Activated CD4-positive, alpha-beta memory T cell treated with anti-CD3 and anti-CD28 coated beads for 36 hours (primary cell): ENCODE measurements around the gene ELL2. TPM values are rescaled to one million over a fixed set of nuclear protein-coding genes. Genes with fewer than 3 reads are reported as not detected.
"Not testable (repeated sequence)": the region's sequence is repeated elsewhere in the genome, so short reads cannot be mapped to it uniquely, and the experiment has no call there.

Source experiments
- CTCF ChIA-PET: fragments of 350-600 bp; sonication (Branson Sonifier 250); formaldehyde crosslinking; loops from one replicate; lab custom pipeline; 2021; ENCODE audit warnings: antibody characterized with exemption, inconsistent platforms; lab: Charles Lee
- POLR2A ChIA-PET: fragments of 350-600 bp; sonication (Branson Sonifier 250); formaldehyde crosslinking; loops from one replicate; lab custom pipeline; 2021; ENCODE audit warnings: antibody characterized with exemption; lab: Charles Lee
- DNase-seq: peaks from one replicate; pipeline ENCODE4 v3.0.0-alpha.2; 2020
- H3K27ac Mint-ChIP-seq: one replicate; pipeline ENCODE4 v1.8.0; 2021; ENCODE audit warnings: mixed read lengths
- H3K27me3 Mint-ChIP-seq: one replicate; pipeline ENCODE4 v1.8.0; 2021; ENCODE audit warnings: mixed read lengths
- H3K36me3 Mint-ChIP-seq: one replicate; pipeline ENCODE4 v1.8.0; 2021; ENCODE audit warnings: mixed read lengths
- H3K4me1 Mint-ChIP-seq: one replicate; pipeline ENCODE4 v1.8.0; 2021; ENCODE audit warnings: low read depth, mixed read lengths
- H3K4me3 Mint-ChIP-seq: one replicate; pipeline ENCODE4 v1.8.0; 2021; ENCODE audit warnings: mild to moderate bottlenecking, mixed read lengths
- H3K9me3 Mint-ChIP-seq: one replicate; pipeline ENCODE4 v1.8.0; 2021; ENCODE audit warnings: mixed read lengths
- intact Hi-C: fragments of 100-400 bp; cut with micrococcal nuclease; formaldehyde crosslinking; loops from one replicate; pipeline ENCODE4 v1.15.1; 2023
- total RNA-seq, 2 experiments: library from RNA; stranded (reverse); gene quantifications; one replicate each; pipeline ENCODE4 v1.2.3, GENCODE V29; 2021

The ELL2 gene
- total RNA-seq, 2 experiments from 2014 or later = 127 to 132 TPM

DNA sequence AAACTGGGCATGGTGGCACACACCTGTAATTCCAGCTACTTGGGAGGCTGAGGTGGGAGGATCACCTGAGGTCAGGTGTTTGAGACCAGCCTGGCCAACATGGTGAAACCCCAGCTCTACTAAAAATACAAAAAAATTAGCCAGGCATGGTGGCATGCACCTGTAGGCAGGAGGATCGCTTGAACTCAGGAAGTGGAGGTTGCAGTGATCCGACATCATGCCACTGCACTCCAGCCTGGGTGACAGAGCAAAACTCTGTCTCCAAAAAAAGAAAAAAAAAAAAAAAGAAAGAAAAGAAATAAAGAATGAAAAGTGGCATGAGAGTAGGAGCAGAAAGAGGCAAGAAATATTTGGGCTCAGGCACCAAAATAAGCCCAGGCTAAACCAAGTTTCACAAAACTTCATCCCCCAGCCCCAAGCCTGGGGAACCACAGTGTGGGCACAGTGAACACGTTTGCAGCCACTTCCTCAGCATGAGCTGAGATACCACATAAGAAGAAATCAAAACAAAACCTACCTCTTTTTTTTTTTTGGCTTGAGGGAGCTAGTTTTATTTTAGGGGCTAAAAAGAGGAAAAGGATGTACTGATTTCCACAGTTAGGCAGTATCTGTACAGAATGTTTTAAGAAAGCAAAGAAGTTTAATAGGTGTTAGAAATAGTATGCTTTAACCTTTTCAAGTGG, 92.3 kb downstream of the ELL2 start:
- H3K36me3 Mint-ChIP-seq, intact Hi-C loops, H3K27me3 Mint-ChIP-seq, H3K9me3 Mint-ChIP-seq: not testable (repeated sequence)
- ChIA-PET POLR2A (interaction anchor here (0.6 to 4.0 kb wide), 9 partner anchors 9 to 792 kb away, joined by 3 to 29 read pairs (median 3); partner anchors contain the start of gene GLRX), CTCF (interaction anchor here (0.6 to 3.8 kb wide), 11 partner anchors 10 to 476 kb away, joined by 3 to 18 read pairs (median 3); partner anchors contain the start of gene ELL2)
- DNase-seq = peak; percentile 82
- Mint-ChIP-seq H3K4me1 (peaks cover 63% of the 10 kb centered on the region), H3K4me3 (peak overlapping the region; percentile 27), H3K27ac (peak overlapping the region; percentile 83)

DNA sequence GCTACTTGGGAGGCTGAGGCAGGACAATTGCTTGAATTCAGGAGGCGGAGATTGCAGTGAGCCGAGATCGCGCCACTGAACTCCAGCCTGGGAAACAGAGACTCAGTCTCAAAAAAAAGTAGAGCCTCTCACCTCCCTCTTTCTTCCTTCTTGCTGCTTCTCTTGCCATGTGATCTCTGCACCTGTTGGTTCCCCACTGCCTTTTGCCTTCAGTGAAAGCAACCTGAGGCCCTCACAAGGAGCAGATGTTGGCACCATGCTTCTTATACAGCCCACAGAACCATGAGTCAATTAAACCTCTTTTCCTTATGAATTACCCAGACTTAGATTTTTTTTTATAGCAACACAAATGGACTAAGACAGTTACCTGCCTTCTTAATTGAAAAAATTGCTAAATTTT, 93.5 kb downstream of the ELL2 start:
- DNase-seq = no peak
- H3K27ac Mint-ChIP-seq = peak overlapping the region; percentile 31
- H3K27me3 Mint-ChIP-seq = no peaks in the 10 kb centered on the region
- H3K4me3 Mint-ChIP-seq = no peak overlapping the region
- intact Hi-C loops = no loop called here
- POLR2A ChIA-PET = interaction anchor here (4.0 kb wide), 1 partner anchor 8 kb away, joined by 29 read pairs; no protein-coding TSS in a partner anchor
- peaks cover 67% of the 10 kb centered on the region for H3K4me1 Mint-ChIP-seq
- CTCF ChIA-PET = interaction anchor here (1.1 to 2.7 kb wide), 3 partner anchors 9 to 468 kb away, joined by 6 to 16 read pairs (median 8); no protein-coding TSS in a partner anchor
- peaks cover 1% of the 10 kb centered on the region for H3K36me3 Mint-ChIP-seq
- peaks cover 2% of the 10 kb centered on the region for H3K9me3 Mint-ChIP-seq

DNA sequence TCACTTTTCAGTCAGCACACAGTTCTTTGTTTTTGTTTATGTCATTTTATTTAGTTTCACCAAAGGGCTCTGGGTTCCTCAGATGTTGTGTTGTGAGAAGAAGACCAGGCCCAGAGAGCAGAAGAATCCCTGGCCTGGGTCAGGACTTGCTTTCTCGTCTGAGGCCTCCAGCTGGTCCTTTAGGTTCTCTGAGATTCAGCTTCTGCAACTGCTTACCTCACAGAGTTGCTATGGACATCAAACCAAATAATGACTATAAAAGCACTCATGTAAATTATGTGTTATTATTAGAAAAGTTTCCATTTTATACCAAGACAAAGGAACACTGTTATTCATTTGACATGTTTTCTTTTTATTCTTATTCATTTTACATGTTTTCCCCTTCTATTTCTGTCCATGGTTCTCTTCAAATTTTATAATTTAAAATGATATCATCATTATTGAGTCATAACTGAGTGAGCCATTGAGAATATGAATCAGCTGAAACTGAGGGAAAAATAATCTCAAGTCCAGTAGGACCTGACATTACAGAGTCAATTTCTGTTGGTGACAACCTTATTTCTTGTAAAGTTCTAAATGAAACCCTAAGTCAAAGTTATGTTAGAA, 95.1 kb downstream of the ELL2 start:
- H3K27me3 Mint-ChIP-seq = no peaks in the 10 kb centered on the region
- no peak for DNase-seq
- peaks cover 1% of the 10 kb centered on the region for H3K36me3 Mint-ChIP-seq
- ChIA-PET CTCF (interaction anchor here (1.1 to 1.3 kb wide), 2 partner anchors 222 to 470 kb away, joined by 3 read pairs; no protein-coding TSS in a partner anchor), POLR2A (interaction anchor here (0.6 kb wide), 1 partner anchor 939 kb away, joined by 4 read pairs; no protein-coding TSS in a partner anchor)
- peaks cover 2% of the 10 kb centered on the region for H3K9me3 Mint-ChIP-seq
- peak overlapping the region; percentile 30 for H3K27ac Mint-ChIP-seq
- no peak overlapping the region for H3K4me3 Mint-ChIP-seq
- intact Hi-C loops = no loop called here
- H3K4me1 Mint-ChIP-seq = peaks cover 78% of the 10 kb centered on the region

DNA sequence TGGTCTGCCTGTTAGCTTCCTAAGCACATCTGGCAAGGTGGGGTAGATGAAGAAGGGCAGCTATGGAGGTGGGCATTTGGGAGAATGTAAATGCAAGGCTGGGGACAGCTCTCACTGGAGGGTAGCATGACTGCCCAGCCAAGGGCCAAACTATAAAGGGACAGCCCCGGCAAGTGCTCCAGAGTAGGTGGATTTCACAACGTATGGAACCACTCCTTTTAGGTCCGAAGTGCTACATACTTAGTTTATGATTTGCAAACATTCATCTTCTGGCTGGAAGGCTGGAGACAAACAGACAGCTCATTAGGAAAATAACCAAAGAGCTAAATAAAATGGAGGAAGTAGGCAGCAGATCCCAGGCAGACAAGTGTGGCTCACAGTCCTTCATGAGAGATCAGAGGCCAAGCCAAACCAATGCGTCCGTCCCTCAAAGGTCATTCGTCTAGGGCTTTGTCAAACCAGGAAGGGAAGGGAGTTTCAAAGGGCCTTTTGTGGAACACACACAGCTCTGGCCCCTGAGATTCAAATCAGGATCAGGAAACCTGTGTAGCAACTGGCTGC, 96.6 kb downstream of the ELL2 start:
- DNase-seq = no peak
- Mint-ChIP-seq H3K27me3 (no peaks in the 10 kb centered on the region), H3K4me1 (peaks cover 78% of the 10 kb centered on the region), H3K27ac (peak overlapping the region; percentile 1), H3K36me3 (peaks cover 1% of the 10 kb centered on the region), H3K9me3 (peaks cover 2% of the 10 kb centered on the region), H3K4me3 (no peak overlapping the region)
- intact Hi-C loops = no loop called here
- CTCF ChIA-PET = interaction anchor here (1.4 kb wide), 1 partner anchor 96 kb away, joined by 5 read pairs; the partner anchor contains the start of gene ELL2
- POLR2A ChIA-PET = no interaction called here

DNA sequence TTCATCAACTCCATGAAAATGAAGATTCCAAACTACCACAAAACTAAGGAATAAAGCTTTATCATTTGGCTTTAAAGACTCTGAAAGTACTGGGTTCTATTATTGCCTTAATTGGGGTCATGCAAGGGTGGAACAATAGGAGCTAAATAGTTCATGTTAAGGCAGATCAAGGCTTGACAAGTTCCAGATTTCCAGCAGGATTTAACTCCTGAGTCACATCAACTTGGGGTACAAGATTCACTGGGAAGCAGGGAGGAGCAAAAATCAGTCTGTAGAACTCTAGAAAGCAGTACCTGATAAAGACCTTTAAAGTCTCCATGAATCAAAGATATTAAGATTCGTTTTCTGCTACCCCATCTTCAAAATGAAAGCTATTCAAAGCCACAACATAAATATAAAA, 97.2 kb downstream of the ELL2 start:
- Mint-ChIP-seq H3K9me3 (peaks cover 2% of the 10 kb centered on the region), H3K27me3 (no peaks in the 10 kb centered on the region), H3K27ac (no peak overlapping the region), H3K36me3 (peaks cover 1% of the 10 kb centered on the region), H3K4me1 (peaks cover 79% of the 10 kb centered on the region), H3K4me3 (no peak overlapping the region)
- no peak for DNase-seq
- POLR2A ChIA-PET = no interaction called here
- intact Hi-C loops = no loop called here
- CTCF ChIA-PET = interaction anchor here (1.4 kb wide), 1 partner anchor 97 kb away, joined by 5 read pairs; the partner anchor contains the start of gene ELL2

DNA sequence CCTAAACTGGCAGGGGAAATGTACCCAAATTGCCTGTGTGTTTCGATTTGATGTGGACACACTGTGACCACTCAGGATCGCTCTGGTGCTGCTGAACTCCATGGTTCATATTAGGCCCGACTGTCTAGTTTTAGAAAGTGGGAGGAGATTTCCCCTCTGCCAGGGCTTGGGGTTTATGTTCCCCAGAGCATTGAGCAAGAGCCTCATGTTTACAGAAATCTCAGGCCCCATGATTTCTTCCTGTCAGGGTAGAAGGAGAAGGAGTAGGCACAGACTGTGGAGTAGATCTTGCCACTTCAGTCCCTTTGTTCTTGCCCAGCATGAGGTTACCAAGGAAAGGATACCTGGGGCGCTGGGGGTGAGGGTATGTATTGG, 98.3 kb downstream of the ELL2 start:
- H3K36me3 Mint-ChIP-seq = peaks cover 1% of the 10 kb centered on the region
- no peak for DNase-seq
- no peak overlapping the region for H3K4me3 Mint-ChIP-seq
- intact Hi-C loops = no loop called here
- H3K27me3 Mint-ChIP-seq = no peaks in the 10 kb centered on the region
- CTCF ChIA-PET = interaction anchor here (5.1 kb wide), 1 partner anchor 475 kb away, joined by 63 read pairs; no protein-coding TSS in a partner anchor
- POLR2A ChIA-PET = no interaction called here
- peak overlapping the region; percentile 73 for H3K27ac Mint-ChIP-seq
- H3K4me1 Mint-ChIP-seq = peaks cover 79% of the 10 kb centered on the region
- H3K9me3 Mint-ChIP-seq = peaks cover 2% of the 10 kb centered on the region

DNA sequence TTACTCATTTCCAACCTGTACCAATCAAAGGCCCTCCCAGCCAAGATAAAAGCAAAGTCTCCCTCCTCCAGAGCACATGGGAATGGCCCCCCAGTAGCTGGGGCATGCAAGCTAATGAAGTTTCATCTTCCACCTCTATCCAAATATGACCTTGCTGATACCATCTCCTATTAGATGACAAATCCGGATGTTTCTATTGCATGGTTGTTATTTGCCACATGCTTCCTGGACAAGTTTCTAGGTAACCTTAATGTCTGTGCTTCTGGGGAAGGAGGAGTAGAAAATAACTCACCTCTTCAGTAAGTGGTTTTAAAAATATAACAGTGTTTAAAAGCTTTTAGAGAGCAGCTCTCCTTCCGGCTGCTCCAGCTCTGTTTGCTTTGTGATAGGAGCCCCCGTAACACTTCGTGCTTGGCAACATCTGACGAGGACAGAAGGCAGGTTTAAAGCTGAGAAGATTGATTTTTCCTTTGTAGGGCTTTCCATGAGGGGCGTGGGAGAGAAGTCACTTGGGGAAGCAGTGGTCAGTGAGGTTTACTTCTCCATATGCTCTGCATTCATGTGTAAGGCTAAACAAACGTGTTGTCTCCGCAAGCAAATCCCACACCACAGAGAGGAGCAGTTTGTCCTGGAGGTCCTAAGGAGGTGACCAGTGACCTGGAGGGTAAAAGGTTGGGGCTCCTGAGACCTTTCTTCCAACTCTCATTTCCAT, 98.8 kb downstream of the ELL2 start:
- H3K4me1 Mint-ChIP-seq = peaks cover 81% of the 10 kb centered on the region

DNA sequence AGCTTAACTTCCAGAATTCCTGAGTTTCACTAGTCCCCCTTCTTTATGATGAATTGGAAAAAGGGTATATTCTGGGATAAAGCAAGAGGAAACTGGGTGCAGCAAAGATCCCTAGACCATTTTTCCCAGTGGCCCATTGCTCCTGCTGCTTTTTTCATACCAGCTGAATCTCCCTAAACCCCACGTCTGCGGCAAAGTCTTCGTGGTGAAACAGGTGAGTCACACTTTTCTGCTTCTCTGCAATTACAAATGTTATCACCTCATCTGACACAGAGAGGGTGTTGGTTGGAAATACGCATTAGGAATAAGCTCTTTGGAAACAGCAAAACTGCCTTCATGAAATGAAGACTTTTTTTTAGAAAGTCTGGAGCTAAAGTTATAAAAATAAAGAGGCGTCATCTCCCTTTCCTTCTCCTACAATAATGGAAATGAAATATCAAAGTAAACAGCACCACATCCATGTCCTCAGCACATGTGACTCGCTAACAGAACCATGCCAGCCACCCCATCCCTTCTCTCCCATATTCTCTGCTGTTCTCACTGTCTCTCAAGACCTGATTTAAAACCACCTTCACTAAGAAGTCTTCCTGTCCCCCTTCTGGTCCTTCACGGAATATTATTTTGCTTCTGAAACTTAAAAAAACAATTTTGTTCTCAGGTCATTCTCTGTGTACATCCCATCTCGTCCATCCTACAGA, 99.6 kb downstream of the ELL2 start:
- ChIA-PET CTCF (interaction anchor here (0.5 to 5.1 kb wide), 10 partner anchors 12 to 737 kb away, joined by 3 to 63 read pairs (median 4); partner anchors contain the start of gene ELL2), POLR2A (interaction anchor here (0.8 to 4.2 kb wide), 5 partner anchors 8 to 253 kb away, joined by 3 to 29 read pairs (median 4); partner anchors contain the start of gene RFESD)
- H3K4me3 Mint-ChIP-seq = no peak overlapping the region
- peak; percentile 66 for DNase-seq
- H3K9me3 Mint-ChIP-seq = no peaks in the 10 kb centered on the region
- peak overlapping the region; percentile 73 for H3K27ac Mint-ChIP-seq
- intact Hi-C loops = no loop called here
- H3K4me1 Mint-ChIP-seq = peaks cover 74% of the 10 kb centered on the region
- H3K36me3 Mint-ChIP-seq = no peaks in the 10 kb centered on the region
- no peaks in the 10 kb centered on the region for H3K27me3 Mint-ChIP-seq

More for the DNA sequence above, 98.8 kb downstream of the ELL2 start:
- no peaks in the 10 kb centered on the region for H3K9me3 Mint-ChIP-seq
- no peaks in the 10 kb centered on the region for H3K27me3 Mint-ChIP-seq
- intact Hi-C loops = no loop called here
- peak overlapping the region; percentile 73 for H3K27ac Mint-ChIP-seq
- CTCF ChIA-PET = interaction anchor here (0.5 to 5.1 kb wide), 8 partner anchors 13 to 577 kb away, joined by 3 to 63 read pairs (median 4); partner anchors contain the start of gene ELL2
- H3K36me3 Mint-ChIP-seq = no peaks in the 10 kb centered on the region
- POLR2A ChIA-PET = interaction anchor here (1.1 to 4.2 kb wide), 4 partner anchors 7 to 252 kb away, joined by 3 to 29 read pairs (median 6); partner anchors contain the start of gene RFESD
- H3K4me3 Mint-ChIP-seq = no peak overlapping the region
- no peak for DNase-seq

DNA sequence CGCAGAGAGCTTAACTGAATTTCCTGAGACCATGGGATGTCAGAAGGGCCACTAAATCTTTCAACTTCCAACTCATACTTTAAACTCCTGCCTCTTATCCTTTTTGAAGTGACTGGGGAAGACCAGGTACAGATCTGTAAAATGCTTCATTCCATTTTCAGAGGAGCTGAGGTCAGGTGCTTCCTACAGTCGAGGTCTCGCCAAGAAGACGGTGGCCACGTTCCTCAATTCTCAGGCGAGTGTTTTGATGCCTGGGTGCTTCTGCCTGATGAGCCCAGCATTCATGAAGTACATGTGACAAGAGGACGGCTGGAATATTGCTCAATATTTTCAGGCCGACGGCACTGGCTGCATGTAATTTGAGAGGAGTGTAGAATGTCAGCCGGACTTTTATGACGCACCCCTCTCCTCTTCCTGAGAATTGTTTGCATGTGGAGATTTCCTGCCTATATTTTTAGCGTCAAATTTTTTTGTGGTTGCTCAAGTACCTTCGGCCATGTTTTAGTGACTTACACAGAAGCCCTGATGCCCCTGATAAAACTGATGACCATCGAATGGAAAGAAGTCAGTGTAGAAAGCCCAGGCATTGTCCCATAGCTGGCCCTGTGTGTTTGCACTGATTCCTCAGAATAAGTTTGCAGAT, 100.3 kb downstream of the ELL2 start:
- intact Hi-C loops = no loop called here
- Mint-ChIP-seq H3K4me3 (no peak overlapping the region), H3K4me1 (peaks cover 68% of the 10 kb centered on the region), H3K9me3 (no peaks in the 10 kb centered on the region), H3K27ac (peak overlapping the region; percentile 47), H3K27me3 (no peaks in the 10 kb centered on the region), H3K36me3 (no peaks in the 10 kb centered on the region)
- ChIA-PET POLR2A (interaction anchor here (0.8 to 4.2 kb wide), 5 partner anchors 9 to 253 kb away, joined by 3 to 29 read pairs (median 4); partner anchors contain the start of gene RFESD), CTCF (interaction anchor here (1.0 to 5.1 kb wide), 8 partner anchors 11 to 738 kb away, joined by 3 to 63 read pairs (median 4); partner anchors contain the start of gene ELL2)
- DNase-seq = no peak

DNA sequence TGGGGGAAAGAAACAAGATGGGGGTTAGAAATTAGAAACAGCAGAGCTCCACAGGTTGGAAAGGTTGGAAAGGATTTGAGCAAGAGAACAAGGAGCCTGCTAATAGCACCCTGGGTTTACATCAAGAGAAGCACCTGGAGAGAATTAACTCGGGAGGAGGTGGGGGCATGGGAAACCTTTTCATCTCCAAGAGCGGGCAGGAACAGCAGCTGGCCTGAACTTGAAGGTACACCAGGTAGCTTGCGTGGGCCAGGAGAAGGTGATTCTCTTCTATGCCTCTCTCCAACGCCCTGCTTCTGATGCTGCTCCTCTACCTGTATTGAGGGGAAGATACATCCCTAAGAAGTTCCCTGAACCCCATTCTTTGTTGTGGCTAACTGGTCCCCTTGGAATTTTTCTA, 102.0 kb downstream of the ELL2 start:
- Mint-ChIP-seq H3K27me3 (no peaks in the 10 kb centered on the region), H3K4me1 (peaks cover 55% of the 10 kb centered on the region), H3K36me3 (no peaks in the 10 kb centered on the region), H3K9me3 (no peaks in the 10 kb centered on the region), H3K27ac (peak overlapping the region; percentile 68), H3K4me3 (no peak overlapping the region)
- ChIA-PET CTCF (interaction anchor here (0.8 to 5.1 kb wide), 13 partner anchors 9 to 743 kb away, joined by 3 to 63 read pairs (median 4); no protein-coding TSS in a partner anchor), POLR2A (interaction anchor here (4.2 kb wide), 1 partner anchor 10 kb away, joined by 29 read pairs; no protein-coding TSS in a partner anchor)
- no peak for DNase-seq
- intact Hi-C loops = loop anchor here (1.0 to 5.0 kb wide), 9 partner anchors 11 to 803 kb away; partner anchors contain the start of gene CAST
